SKM-1 (cell line): Measurements from ENCODE around the gene ZNF433.
"Not testable (repeated sequence)": the region's sequence is repeated elsewhere in the genome, so short reads cannot be mapped to it uniquely, and the experiment has no call there.

Source experiments
- DNase-seq: peaks from one replicate; lab custom pipeline; 2025; ENCODE audit not compliant: unreplicated experiment; lab: John Stamatoyannopoulos, UW

The ZNF433 gene

GRCh38 chr19:12035220-12036172 is at the start of gene ZNF433:
TSS of gene ZNF433 (minus strand) at chr19:12035679. CDS start at chr19:12035539, 140 bp downstream.
- DNase-seq, result peak; percentile 78

- not testable (repeated sequence) for DNase-seq
Measured at GRCh38 chr19:12083336-12083735, 47.9 kb upstream of the ZNF433 start.

GRCh38 chr19:12077375-12077774 is 41.9 kb upstream of the ZNF433 start:
- DNase-seq, result no peak

- not testable (repeated sequence) for DNase-seq
Measured at GRCh38 chr19:12076331-12076730, 40.9 kb upstream of the ZNF433 start.

GRCh38 chr19:12075538-12076139 is 40.2 kb upstream of the ZNF433 start:
- DNase-seq, result no peak

GRCh38 chr19:12064590-12065538 is 29.4 kb upstream of the ZNF433 start, which contains the start of gene ZNF844:
TSS of gene ZNF844 (plus strand) at chr19:12064731. CDS start at chr19:12064874, 143 bp downstream.
- DNase-seq, result peak; percentile 68

GRCh38 chr19:12055784-12056183 is 20.3 kb upstream of the ZNF433 start:
- no peak for DNase-seq

- DNase-seq, result peak; percentile 94
Measured at GRCh38 chr19:12052497-12053169, 17.2 kb upstream of the ZNF433 start, which contains the start of gene ZNF878. TSS of gene ZNF878 (minus strand) at chr19:12052961. CDS start at chr19:12052801, 160 bp downstream.

- no peak for DNase-seq
Measured at GRCh38 chr19:12052091-12052496, 16.6 kb upstream of the ZNF433 start.

- no peak for DNase-seq
Measured at GRCh38 chr19:12047868-12048267, 12.4 kb upstream of the ZNF433 start.

GRCh38 chr19:12043752-12044422 is 8.4 kb upstream of the ZNF433 start:
- DNase-seq, result no peak

- DNase-seq, result no peak
Measured at GRCh38 chr19:12042893-12043292, 7.4 kb upstream of the ZNF433 start.

GRCh38 chr19:12034620-12035019 is 859 bp downstream of the ZNF433 start:
- DNase-seq, result no peak

- DNase-seq, result no peak
Measured at GRCh38 chr19:12034198-12034597, 1.3 kb downstream of the ZNF433 start.

- no peak for DNase-seq
Measured at GRCh38 chr19:12015753-12016116, 19.7 kb downstream of the ZNF433 start.

- DNase-seq, result no peak
Measured at GRCh38 chr19:12015015-12015752, 20.3 kb downstream of the ZNF433 start.

GRCh38 chr19:12000152-12000981 is 35.1 kb downstream of the ZNF433 start:
- no peak for DNase-seq

GRCh38 chr19:11995174-11995573 is 40.3 kb downstream of the ZNF433 start:
- DNase-seq, result no peak
